Thyroid gland (tissue), 4 donors: ENCODE results near the gene SPATA24. TPM values are rescaled to one million over a fixed set of nuclear protein-coding genes. Genes with fewer than 3 reads are reported as not detected.
"Not testable (repeated sequence)": the region's sequence is repeated elsewhere in the genome, so short reads cannot be mapped to it uniquely, and the experiment has no call there.

ENCODE experiments used
- DNase-seq, 2 donors: peaks; one replicate each; pipeline ENCODE4 v3.0.0-alpha.2; 2019
- H3K27ac ChIP-seq, 3 donors: fragments of 200-600 bp; sonication (generic); 1 replicate in 2 of 3; 2 replicates in 1 of 3; pipeline ENCODE4 v1.5.1; 2016 to 2019; ENCODE audit warnings: mild to moderate bottlenecking in 1 of 3, moderate library complexity in 1 of 3
- H3K27me3 ChIP-seq: fragments of 200-600 bp; sonication (generic); one replicate; pipeline ENCODE4 v1.5.1; 2019
- H3K36me3 ChIP-seq, 2 donors: fragments of 200-600 bp; sonication (generic); one replicate each; pipeline ENCODE4 v1.5.1; 2016 to 2019
- H3K4me1 ChIP-seq, 2 donors: fragments of 200-600 bp; sonication (generic); one replicate each; pipeline ENCODE4 v1.5.1; 2017 to 2019
- H3K4me3 ChIP-seq, 3 donors: fragments of 200-600 bp; sonication (generic); replicated peaks in 1 of 3; 1 replicate in 2 of 3; 2 replicates in 1 of 3; pipeline ENCODE4 v1.5.1; 2016; ENCODE audit warnings: mild to moderate bottlenecking in 1 of 3
- H3K9me3 ChIP-seq: fragments of 200-600 bp; sonication (generic); one replicate; pipeline ENCODE4 v1.5.1; 2017
- POLR2A ChIP-seq, 2 donors: fragments of 450-650 bp; IDR thresholded peaks; one replicate each; pipeline ENCODE4 v1.6.1; 2017; ENCODE audit warnings: antibody characterized with exemption in 2 of 2, mild to moderate bottlenecking in 2 of 2, moderate library complexity in 1 of 2
- WGBS, 2 donors: methylation state at CpG; one replicate each; pipeline ENCODE4 v1.1.5; 2017; 5-methylcytosine and 5-hydroxymethylcytosine counted together
- intact Hi-C: fragments of 100-400 bp; cut with DNase I; formaldehyde crosslinking; loops from one replicate; pipeline ENCODE4 v1.15.1; 2023
- small RNA-seq: library from RNA; depleted of rRNA; stranded (forward); fragments of <200 nt; gene quantifications from one replicate; pipeline ENCODE3, GENCODE V24; 2016
- total RNA-seq, 4 donors: library from RNA; depleted of rRNA; stranded (reverse); fragments of >200 nt; gene quantifications; one replicate each; pipeline ENCODE4 v1.2.3, GENCODE V29; 2016
- TF ChIP-seq, protein P1 (sequence below), 6 experiments: fragments of 200-600 bp in 3 of 6; fragments of 450-650 bp in 3 of 6; sonication (generic) in 3 of 6; IDR thresholded peaks; one replicate each; pipeline ENCODE4 v1.5.1; 2016 to 2019; ENCODE audit warnings: antibody characterized with exemption in 6 of 6, mild to moderate bottlenecking in 2 of 6, inconsistent platforms in 1 of 6, moderate library complexity in 1 of 6

The SPATA24 gene
- total RNA-seq, 4 donors from 2014 or later: 6.5 to 14.2 (median 7.3) TPM

DNA sequence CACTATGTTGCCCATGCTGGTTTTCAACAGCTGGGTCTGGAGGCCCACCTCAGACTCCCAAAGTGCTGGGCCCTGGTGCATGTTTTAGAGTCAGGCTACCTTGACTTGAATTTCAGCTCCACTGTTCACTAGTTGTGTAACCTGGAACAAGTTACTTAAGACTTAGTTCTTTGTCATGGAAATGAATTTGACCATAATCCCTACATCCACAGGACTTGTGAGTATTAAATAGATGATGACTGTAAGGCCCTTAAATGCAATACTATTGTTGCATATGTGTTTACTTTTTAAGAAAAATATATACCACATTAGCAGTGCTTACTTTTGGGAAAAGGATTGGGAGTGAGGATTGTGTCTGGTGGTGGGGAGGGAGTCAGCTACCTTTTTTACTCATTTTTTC, 45.8 kb downstream of the SPATA24 start:
- intact Hi-C loops: no loop called here

DNA sequence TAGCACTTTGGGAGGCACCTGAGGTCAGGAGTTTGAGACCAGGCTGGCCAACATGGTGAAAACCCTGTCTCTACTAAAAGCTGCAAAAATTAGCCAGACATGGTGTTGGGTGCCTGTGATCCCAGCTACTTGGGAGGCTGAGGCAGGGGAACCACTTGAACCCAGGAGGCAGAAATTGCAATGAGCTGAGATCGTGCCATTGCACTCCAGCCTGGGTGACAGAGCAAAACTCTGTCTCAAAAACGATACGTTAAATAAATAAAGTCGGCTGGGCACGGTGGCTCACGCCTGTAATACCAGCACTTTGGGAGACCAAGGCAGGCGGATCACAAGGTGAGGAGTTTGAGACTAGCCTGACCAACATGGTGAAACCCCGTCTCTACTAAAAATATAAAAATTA, 48.0 kb downstream of the SPATA24 start:
- H3K4me1 ChIP-seq, H3K4me3 ChIP-seq, H3K9me3 ChIP-seq, H3K27ac ChIP-seq, H3K27me3 ChIP-seq, intact Hi-C loops, DNase-seq, H3K36me3 ChIP-seq: not testable (repeated sequence)
- 93% methylated on average over 8 of the region's 8 CpGs for WGBS, 2 donors

More for the DNA sequence above, 45.8 kb downstream of the SPATA24 start:
- Histone ChIP-seq H3K4me1 (no peaks in the 10 kb centered on the region), H3K4me3 (no peak overlapping the region), H3K9me3 (no peaks in the 10 kb centered on the region), H3K36me3 (no peaks in the 10 kb centered on the region), H3K27ac (no peak overlapping the region), H3K27me3 (no peaks in the 10 kb centered on the region)
- TF ChIP-seq, protein P1, sequence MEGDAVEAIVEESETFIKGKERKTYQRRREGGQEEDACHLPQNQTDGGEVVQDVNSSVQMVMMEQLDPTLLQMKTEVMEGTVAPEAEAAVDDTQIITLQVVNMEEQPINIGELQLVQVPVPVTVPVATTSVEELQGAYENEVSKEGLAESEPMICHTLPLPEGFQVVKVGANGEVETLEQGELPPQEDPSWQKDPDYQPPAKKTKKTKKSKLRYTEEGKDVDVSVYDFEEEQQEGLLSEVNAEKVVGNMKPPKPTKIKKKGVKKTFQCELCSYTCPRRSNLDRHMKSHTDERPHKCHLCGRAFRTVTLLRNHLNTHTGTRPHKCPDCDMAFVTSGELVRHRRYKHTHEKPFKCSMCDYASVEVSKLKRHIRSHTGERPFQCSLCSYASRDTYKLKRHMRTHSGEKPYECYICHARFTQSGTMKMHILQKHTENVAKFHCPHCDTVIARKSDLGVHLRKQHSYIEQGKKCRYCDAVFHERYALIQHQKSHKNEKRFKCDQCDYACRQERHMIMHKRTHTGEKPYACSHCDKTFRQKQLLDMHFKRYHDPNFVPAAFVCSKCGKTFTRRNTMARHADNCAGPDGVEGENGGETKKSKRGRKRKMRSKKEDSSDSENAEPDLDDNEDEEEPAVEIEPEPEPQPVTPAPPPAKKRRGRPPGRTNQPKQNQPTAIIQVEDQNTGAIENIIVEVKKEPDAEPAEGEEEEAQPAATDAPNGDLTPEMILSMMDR (IDR thresholded peaks at IDR 0.05): no peak
- no peak for TF ChIP-seq POLR2A (IDR thresholded peaks at IDR 0.05)
- no peak for DNase-seq

DNA sequence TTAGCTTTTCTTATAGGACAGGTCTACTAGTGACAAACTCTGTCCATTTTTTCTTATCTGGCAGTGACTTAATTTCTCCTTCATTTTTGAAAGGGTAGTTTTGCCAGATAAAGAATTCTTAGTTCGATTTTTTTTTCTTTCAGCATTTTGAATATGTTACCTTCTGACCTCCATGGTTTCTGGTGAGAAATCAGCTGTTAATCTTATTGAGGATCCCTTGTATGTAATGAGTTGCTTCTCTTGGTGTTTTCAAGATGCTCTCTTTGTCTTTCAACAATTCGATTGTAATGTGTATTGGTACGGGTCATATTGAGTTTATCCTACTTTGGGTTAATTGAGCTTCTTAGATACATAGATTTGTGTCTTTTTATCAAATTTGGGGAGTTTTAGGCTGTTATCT, 49.7 kb downstream of the SPATA24 start:
- TF ChIP-seq, protein P1 (IDR thresholded peaks at IDR 0.05): no peak
- no peak for TF ChIP-seq POLR2A (IDR thresholded peaks at IDR 0.05)
- Histone ChIP-seq H3K4me1 (peaks cover 7 to 12% of the 10 kb centered on the region in 2 donors), H3K36me3 (no peaks in the 10 kb centered on the region), H3K27ac (no peak overlapping the region), H3K4me3 (no peak overlapping the region), H3K27me3 (no peaks in the 10 kb centered on the region), H3K9me3 (no peaks in the 10 kb centered on the region)
- intact Hi-C loops: no loop called here
- no peak for DNase-seq
- WGBS, 2 donors: 77 to 96% methylated on average over 3 of the region's 3 CpGs

DNA sequence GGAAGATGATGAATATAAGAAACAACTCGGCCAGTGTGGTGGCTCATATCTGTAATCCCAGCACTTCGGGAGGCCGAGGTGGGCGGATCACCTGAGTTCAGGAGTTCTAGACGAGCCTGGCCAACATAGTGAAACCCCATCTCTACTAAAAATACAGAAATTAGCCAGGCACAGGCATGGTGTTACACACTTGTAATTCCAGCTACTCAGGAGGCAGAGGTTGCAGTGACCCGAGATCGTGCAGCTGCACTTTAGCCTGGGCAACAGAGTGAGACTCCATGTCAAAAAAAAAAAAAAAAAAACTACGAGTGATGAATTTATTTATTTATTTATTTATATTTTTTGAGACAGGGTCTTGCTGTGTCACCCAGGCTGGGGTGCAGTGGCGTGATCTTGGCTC, 56.0 kb downstream of the SPATA24 start:
- 94 to 97% methylated on average over 9 of the region's 9 CpGs for WGBS, 2 donors

More for the DNA sequence above, 56.0 kb downstream of the SPATA24 start:
- H3K27me3 ChIP-seq, H3K4me3 ChIP-seq, H3K27ac ChIP-seq, DNase-seq, intact Hi-C loops, H3K36me3 ChIP-seq, H3K9me3 ChIP-seq: not testable (repeated sequence)
- H3K4me1 ChIP-seq: peaks cover 12 to 28% of the 10 kb centered on the region in 2 donors

Small RNAs within 50 kb of the gene (small RNA-seq; reads per million reads assigned to genes)
- gene RNU5B-4P: not detected

Other genes starting within 250 kb of the SPATA24 start
- gene SIL1, start 205.7 kb downstream of the SPATA24 start, total RNA-seq: 100 to 1,000 TPM in 2 of 4 donors, 10 to 100 TPM in 2; 57.5 to 103 (median 81.7) TPM
- 100 to 1,000 TPM; 343 to 366 (median 354) TPM for gene MATR3, start 110.3 kb downstream of the SPATA24 start, total RNA-seq
- 100 to 1,000 TPM in 3 of 4 donors, 10 to 100 TPM in 1; 92.7 to 136 (median 117) TPM for gene PAIP2, start 62.2 kb downstream of the SPATA24 start, total RNA-seq
- not detected for gene SLC23A1, start 20.8 kb downstream of the SPATA24 start, total RNA-seq
- gene MZB1, start 14.2 kb downstream of the SPATA24 start, total RNA-seq: 1 to 10 TPM in 2 of 4 donors, not detected in 2; 1.1 to 6.0 TPM
- 1 to 10 TPM; 1.6 to 4.2 (median 1.9) TPM for gene PROB1, start 9.0 kb downstream of the SPATA24 start, total RNA-seq
- 10 to 100 TPM in 3 of 4 donors, 1 to 10 TPM in 1; 7.9 to 21.0 (median 12.7) TPM for gene DNAJC18, start 35.4 kb upstream of the SPATA24 start, total RNA-seq
- 10 to 100 TPM; 26.7 to 46.2 (median 31.4) TPM for gene ECSCR, start 58.7 kb upstream of the SPATA24 start, total RNA-seq
- gene SMIM33, start 66.9 kb upstream of the SPATA24 start, total RNA-seq: not detected
- 10 to 100 TPM; 28.4 to 59.9 (median 38.6) TPM for gene STING1, start 78.7 kb upstream of the SPATA24 start, total RNA-seq
- gene UBE2D2, start 157.2 kb upstream of the SPATA24 start, total RNA-seq: 100 to 1,000 TPM in 2 of 4 donors, 10 to 100 TPM in 2; 72.4 to 125 (median 99.5) TPM
- 10 to 100 TPM; 52.3 to 81.8 (median 62.6) TPM for gene CXXC5, start 244.3 kb upstream of the SPATA24 start, total RNA-seq